Stimulated activated CD4-positive, alpha-beta T cell treated with anti-CD3 and anti-CD28 coated beads, Interleukin-1b, Interleukin-23, amount 100 ng/mL, for 48 hours (primary cell): ENCODE results near the gene CORO7.

Experiments used
- DNase-seq: peaks from one replicate; pipeline ENCODE4 v3.0.0-alpha.2; 2020

The CORO7 gene

GRCh38 chr16:4332623-4333307, 83.6 kb downstream of the CORO7 start:
- no peak for DNase-seq

- no peak for DNase-seq
Measured at GRCh38 chr16:4332083-4332482, 84.3 kb downstream of the CORO7 start.

GRCh38 chr16:4330277-4330874, 86.0 kb downstream of the CORO7 start:
- peak; percentile 60 for DNase-seq

GRCh38 chr16:4328782-4329775, 87.3 kb downstream of the CORO7 start:
- DNase-seq, result no peak

GRCh38 chr16:4328046-4328781, 88.2 kb downstream of the CORO7 start:
- DNase-seq, result peak; percentile 67

GRCh38 chr16:4327386-4328045, 88.9 kb downstream of the CORO7 start:
- DNase-seq, result no peak

GRCh38 chr16:4325253-4325758, 91.1 kb downstream of the CORO7 start:
- DNase-seq, result no peak

- no peak for DNase-seq
Measured at GRCh38 chr16:4324492-4325252, 91.7 kb downstream of the CORO7 start.

GRCh38 chr16:4323845-4324488, 92.4 kb downstream of the CORO7 start:
- DNase-seq, result no peak

- DNase-seq, result no peak
Measured at GRCh38 chr16:4323071-4323844, 93.1 kb downstream of the CORO7 start.

GRCh38 chr16:4322121-4323052, 94.0 kb downstream of the CORO7 start:
- DNase-seq, result no peak

GRCh38 chr16:4321286-4322120, 94.9 kb downstream of the CORO7 start:
- no peak for DNase-seq

- no peak for DNase-seq
Measured at GRCh38 chr16:4320571-4321137, 95.7 kb downstream of the CORO7 start.

- DNase-seq, result peak; percentile 38
Measured at GRCh38 chr16:4319454-4320421, 96.7 kb downstream of the CORO7 start.

GRCh38 chr16:4318967-4319366, 97.4 kb downstream of the CORO7 start:
- DNase-seq, result no peak

- DNase-seq, result no peak
Measured at GRCh38 chr16:4318451-4318910, 97.9 kb downstream of the CORO7 start.
